ENCODE data around the gene UBXN6.

The UBXN6 gene

DNA sequence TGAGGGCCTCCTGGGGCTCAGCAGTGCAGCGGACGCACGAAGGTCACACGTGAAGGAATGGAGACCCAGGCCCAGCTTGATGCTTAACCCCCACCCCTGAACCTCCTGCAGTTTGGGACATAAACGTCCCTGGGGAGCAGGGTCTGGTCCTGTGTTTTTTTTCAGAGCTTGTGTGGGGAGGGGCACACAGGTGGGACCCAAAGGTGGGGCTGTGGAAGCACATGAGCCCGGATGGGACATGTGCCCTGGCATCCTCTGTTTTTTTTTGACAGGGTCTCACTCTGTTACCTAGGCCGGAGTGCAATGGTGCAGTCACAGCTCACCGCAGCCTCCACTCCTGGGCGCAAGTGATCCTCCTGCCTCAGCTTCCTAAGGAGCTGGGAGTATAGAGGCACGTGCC, 20.5 kb downstream of the UBXN6 start:
- TF ChIP-seq, protein P1, sequence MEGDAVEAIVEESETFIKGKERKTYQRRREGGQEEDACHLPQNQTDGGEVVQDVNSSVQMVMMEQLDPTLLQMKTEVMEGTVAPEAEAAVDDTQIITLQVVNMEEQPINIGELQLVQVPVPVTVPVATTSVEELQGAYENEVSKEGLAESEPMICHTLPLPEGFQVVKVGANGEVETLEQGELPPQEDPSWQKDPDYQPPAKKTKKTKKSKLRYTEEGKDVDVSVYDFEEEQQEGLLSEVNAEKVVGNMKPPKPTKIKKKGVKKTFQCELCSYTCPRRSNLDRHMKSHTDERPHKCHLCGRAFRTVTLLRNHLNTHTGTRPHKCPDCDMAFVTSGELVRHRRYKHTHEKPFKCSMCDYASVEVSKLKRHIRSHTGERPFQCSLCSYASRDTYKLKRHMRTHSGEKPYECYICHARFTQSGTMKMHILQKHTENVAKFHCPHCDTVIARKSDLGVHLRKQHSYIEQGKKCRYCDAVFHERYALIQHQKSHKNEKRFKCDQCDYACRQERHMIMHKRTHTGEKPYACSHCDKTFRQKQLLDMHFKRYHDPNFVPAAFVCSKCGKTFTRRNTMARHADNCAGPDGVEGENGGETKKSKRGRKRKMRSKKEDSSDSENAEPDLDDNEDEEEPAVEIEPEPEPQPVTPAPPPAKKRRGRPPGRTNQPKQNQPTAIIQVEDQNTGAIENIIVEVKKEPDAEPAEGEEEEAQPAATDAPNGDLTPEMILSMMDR (IDR thresholded peaks at IDR 0.05; ENCODE audit: low read length, missing control alignments): no peak
- no peak for DNase-seq (ENCODE audit: low read depth)
- H3K4me3 ChIP-seq (replicated peaks; ENCODE audit: low read depth, low read length): no peak overlapping the region

DNA sequence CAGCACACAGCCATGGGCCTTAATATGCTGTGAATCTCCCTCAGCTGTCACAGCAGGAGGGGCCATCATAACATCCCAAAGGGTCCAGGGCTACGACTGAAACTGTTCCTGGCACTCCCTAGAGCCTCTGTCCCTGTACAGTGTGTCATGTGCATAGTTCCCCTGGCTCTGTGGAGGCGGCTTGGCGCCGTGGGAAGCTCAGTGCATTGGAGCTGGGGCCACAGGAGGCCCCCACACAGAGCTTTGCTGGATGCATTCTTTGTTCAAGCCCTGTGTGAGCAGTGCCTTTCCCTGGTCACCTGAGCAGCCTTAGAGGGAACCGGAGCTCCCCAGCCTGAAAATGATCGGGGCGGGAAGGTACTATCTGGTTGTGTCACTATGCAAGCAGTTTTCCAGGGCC, 21.4 kb downstream of the UBXN6 start:
- DNase-seq (ENCODE audit: low read depth): no peak
- TF ChIP-seq, protein P1 (IDR thresholded peaks at IDR 0.05; ENCODE audit: low read length, missing control alignments): no peak
- no peak overlapping the region for H3K4me3 ChIP-seq (replicated peaks; ENCODE audit: low read depth, low read length)

DNA sequence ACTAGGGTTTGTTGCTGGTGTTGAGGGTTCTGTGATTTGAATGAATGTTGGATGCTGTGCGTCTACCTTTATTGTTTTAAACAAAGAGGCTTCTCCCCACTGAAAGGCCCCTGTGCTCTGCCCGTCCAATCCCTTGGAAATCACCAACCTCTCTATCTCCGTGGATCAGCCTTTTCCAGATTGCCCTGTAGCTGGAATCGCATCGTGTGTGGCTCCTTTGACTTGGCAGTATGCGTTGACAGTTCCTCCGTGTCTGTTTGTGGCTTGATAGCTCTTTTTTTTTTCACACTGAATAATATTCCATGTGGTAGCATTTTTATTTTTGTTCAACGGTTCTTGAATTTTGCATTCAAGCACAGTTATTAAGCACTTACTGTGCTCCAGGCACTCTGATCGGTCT, 23.2 kb downstream of the UBXN6 start:
- no peak for DNase-seq (ENCODE audit: low read depth)
- TF ChIP-seq, protein P1 (IDR thresholded peaks at IDR 0.05; ENCODE audit: low read length, missing control alignments): no peak
- H3K4me3 ChIP-seq (replicated peaks; ENCODE audit: low read depth, low read length): no peak overlapping the region

DNA sequence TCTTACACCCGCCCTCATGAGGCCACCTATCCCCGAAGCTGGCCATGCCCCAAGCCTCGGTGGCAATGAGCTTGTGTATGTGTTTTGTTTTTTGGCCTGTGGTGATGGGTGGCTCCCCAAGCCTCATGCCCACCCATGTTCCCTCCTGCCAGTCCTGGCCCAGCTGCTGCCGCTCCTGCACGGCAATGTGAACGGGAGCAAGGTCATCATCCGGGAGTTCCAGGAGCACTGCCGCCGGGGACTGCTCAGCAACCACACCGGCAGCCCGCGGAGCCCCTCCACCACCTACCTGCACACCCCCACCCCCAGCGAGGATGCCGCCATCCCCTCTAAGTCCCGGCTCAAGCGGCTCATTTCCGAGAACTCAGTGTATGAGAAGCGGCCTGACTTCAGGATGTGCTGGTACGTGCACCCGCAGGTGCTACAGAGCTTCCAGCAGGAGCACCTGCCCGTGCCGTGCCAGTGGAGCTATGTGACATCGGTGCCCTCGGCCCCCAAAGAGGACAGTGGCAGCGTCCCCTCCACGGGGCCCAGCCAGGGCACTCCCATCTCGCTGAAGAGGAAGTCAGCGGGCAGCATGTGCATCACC, 24.6 kb downstream of the UBXN6 start:
- DNase-seq (ENCODE audit: low read depth): no peak
- H3K4me3 ChIP-seq (replicated peaks; ENCODE audit: low read depth, low read length): no peak overlapping the region
- TF ChIP-seq, protein P1 (IDR thresholded peaks at IDR 0.05; ENCODE audit: low read length, missing control alignments): no peak

DNA sequence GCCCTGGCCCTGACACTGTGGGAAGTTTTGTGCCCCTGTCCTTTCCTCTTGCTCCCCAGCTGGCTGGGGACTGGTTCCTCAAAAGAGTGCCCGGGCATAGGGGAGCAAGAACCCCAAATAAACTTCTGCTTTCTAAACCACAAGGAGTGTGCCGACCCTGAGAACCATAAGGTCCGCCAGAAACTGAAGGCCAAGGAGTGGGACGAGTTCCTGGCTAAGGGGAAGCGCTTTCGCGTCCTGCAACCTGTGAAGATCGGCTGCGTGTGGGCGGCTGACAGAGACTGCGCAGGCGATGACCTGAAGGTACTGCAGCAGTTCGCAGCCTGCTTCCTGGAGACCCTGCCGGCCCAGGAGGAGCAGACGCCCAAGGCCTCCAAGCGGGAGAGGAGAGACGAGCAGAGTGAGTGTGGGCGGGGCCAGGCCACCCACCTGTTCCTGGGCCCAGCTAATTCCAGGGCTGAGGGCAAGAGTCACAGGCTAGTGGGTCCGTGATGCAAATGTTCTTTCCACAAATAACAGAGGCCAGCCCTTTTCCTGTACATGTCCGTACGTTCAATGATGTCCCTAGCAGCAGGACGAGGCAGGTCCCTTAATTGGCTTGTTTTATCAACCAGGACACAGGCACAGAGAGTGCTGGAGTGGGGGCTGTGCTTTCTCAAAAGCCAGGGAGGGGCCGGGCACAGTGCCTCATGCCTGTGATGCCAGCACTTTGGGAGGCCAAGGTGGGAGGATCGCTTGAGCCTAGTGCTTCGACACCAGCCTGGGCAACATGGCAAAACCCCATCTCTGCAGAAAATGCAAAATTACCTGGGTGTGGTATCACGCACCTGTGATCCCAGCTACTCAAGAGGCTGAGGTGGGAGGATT, 25.6 kb downstream of the UBXN6 start:
- TF ChIP-seq, protein P1 (IDR thresholded peaks at IDR 0.05; ENCODE audit: low read length, missing control alignments): no peak
- H3K4me3 ChIP-seq (replicated peaks; ENCODE audit: low read depth, low read length): no peak overlapping the region
- no peak for DNase-seq (ENCODE audit: low read depth)

DNA sequence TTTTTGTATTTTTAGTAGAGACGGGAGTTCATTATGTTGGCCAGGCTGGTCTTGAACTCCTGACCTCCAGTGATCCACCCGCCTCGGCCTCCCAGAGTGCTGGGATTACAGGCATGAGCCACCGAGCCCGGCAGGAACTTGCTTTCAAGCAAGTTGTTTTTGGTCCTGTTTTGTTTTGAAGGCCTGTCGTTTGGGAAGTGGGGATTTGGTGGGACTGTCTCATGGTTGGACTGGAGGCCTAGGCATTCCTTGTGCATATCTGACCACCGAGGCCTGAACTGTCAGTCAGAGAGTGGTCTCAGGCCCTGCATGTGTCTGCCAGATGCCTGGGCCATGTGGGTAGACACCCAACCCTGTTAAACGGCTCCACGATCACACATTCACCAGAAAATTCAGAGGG, 26.3 kb downstream of the UBXN6 start:
- TF ChIP-seq, protein P1 (IDR thresholded peaks at IDR 0.05; ENCODE audit: low read length, missing control alignments): no peak
- no peak for DNase-seq (ENCODE audit: low read depth)
- no peak overlapping the region for H3K4me3 ChIP-seq (replicated peaks; ENCODE audit: low read depth, low read length)

Data from fibroblast of pulmonary artery (primary cell).